ENCODE measurements around the gene TRABD2B. TPM values are rescaled to one million over a fixed set of nuclear protein-coding genes. Genes with fewer than 3 reads are reported as not detected.
A peak's percentile ranks its signal among the peaks of the same experiment; 100 is the strongest.

The TRABD2B gene
- total and polyA plus RNA-seq, 12 donors = 0.33 to 3.3 (median 0.83) TPM

DNA sequence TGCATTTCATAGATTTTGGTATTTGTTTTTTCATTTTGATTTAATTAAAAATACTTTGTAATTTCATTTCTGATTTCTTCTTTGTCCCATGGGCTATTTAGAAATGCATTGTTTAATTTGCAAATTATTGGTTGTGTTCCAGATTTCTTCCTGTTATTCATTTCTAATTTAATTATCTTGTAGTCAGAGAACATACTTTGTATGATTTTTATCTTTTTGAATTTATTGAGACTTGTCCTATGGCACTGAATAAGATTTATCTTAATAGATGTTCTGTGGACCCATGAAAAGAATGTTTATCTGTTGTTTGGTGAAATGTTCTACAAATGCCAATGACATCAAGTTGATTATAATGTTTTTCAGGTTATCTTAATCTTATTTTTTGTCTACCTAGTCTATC lies 16.1 kb upstream of the TRABD2B start:
- TF ChIP-seq POLR2A (IDR thresholded peaks at IDR 0.05) = no peak
- TF ChIP-seq, protein P1, sequence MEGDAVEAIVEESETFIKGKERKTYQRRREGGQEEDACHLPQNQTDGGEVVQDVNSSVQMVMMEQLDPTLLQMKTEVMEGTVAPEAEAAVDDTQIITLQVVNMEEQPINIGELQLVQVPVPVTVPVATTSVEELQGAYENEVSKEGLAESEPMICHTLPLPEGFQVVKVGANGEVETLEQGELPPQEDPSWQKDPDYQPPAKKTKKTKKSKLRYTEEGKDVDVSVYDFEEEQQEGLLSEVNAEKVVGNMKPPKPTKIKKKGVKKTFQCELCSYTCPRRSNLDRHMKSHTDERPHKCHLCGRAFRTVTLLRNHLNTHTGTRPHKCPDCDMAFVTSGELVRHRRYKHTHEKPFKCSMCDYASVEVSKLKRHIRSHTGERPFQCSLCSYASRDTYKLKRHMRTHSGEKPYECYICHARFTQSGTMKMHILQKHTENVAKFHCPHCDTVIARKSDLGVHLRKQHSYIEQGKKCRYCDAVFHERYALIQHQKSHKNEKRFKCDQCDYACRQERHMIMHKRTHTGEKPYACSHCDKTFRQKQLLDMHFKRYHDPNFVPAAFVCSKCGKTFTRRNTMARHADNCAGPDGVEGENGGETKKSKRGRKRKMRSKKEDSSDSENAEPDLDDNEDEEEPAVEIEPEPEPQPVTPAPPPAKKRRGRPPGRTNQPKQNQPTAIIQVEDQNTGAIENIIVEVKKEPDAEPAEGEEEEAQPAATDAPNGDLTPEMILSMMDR (IDR thresholded peaks at IDR 0.05) = no peak

DNA sequence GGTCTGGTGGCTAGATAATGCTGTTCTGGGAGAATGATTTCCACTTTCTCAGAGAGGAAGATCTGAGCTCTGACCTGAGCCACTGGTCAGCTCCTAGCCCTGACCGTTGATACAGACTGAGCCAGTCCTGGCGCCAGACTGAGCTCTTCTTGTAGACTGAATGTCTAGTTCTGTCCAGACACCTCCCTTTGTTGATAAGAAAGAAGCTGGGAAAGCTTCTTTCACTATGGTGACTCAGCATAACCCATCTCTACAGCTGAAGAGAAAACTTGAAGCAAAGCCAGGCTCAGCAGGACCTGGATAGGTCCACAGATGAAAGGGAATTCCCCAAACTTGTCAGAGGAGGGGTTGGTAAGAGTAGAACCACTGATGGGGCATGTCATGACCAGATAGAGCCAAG lies 9.9 kb upstream of the TRABD2B start:
- Histone ChIP-seq H3K36me3 (replicated peaks in 1 of 2) (no peaks in the 10 kb centered on the region), H3K27ac (no peak overlapping the region), H3K27me3 (no peaks in the 10 kb centered on the region), H3K4me1 (replicated peaks in 1 of 2) (no peaks in the 10 kb centered on the region), H3K4me3 (no peak overlapping the region), H3K9me3 (replicated peaks in 1 of 3) (no peaks in the 10 kb centered on the region)
- WGBS, 4 donors = 68 to 80% (median 72%) methylated on average over 2 of the region's 2 CpGs
- peak in 4 of 7 donors; percentile 20 to 45 (median 28) for DNase-seq
- intact Hi-C loops (cut with DNase I) = loop anchor here in 1 of 2 donors (10.0 kb wide), 1 partner anchor 48 kb away; no protein-coding TSS in a partner anchor
- no peak for TF ChIP-seq POLR2A (IDR thresholded peaks at IDR 0.05)
- TF ChIP-seq, protein P1 (IDR thresholded peaks at IDR 0.05) = no peak

More for the DNA sequence above, 16.1 kb upstream of the TRABD2B start:
- Histone ChIP-seq H3K27me3 (no peaks in the 10 kb centered on the region), H3K9me3 (replicated peaks in 1 of 3) (no peaks in the 10 kb centered on the region), H3K36me3 (replicated peaks in 1 of 2) (no peaks in the 10 kb centered on the region), H3K4me1 (replicated peaks in 1 of 2) (no peaks in the 10 kb centered on the region), H3K4me3 (no peak overlapping the region), H3K27ac (no peak overlapping the region)
- intact Hi-C loops (cut with DNase I) = no loop called here
- DNase-seq = no peak

DNA sequence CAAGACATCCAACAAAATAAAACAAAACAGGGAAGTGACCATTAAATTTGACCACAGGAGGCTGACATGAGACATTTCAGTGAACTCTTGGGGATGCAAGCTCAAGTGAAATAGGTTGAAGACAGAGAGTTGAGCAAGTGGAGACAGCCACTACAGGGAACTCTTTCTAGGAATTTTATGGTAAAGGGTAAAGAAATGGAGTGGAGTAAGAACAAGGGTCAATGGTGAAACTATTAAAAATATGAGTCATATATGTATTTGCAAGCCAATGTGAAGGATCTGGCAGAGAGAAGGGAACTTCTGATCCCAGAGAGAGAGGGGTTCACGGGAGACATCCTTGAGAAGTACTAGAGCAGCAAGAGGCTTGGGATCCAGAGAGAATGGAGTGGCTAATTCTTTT lies 9.1 kb upstream of the TRABD2B start:
- no peak overlapping the region for H3K4me3 ChIP-seq
- no peaks in the 10 kb centered on the region for H3K4me1 ChIP-seq (replicated peaks in 1 of 2)
- no peaks in the 10 kb centered on the region for H3K9me3 ChIP-seq (replicated peaks in 1 of 3)
- intact Hi-C loops (cut with DNase I) = loop anchor here in 1 of 2 donors (10.0 kb wide), 1 partner anchor 49 kb away; no protein-coding TSS in a partner anchor
- H3K27ac ChIP-seq = no peak overlapping the region
- no peaks in the 10 kb centered on the region for H3K27me3 ChIP-seq
- no peak for TF ChIP-seq POLR2A (IDR thresholded peaks at IDR 0.05)
- TF ChIP-seq, protein P1 (IDR thresholded peaks at IDR 0.05) = no peak
- DNase-seq = no peak
- H3K36me3 ChIP-seq (replicated peaks in 1 of 2) = no peaks in the 10 kb centered on the region
- WGBS, 4 donors = 72 to 76% (median 74%) methylated on average over 1 of the region's 1 CpG

DNA sequence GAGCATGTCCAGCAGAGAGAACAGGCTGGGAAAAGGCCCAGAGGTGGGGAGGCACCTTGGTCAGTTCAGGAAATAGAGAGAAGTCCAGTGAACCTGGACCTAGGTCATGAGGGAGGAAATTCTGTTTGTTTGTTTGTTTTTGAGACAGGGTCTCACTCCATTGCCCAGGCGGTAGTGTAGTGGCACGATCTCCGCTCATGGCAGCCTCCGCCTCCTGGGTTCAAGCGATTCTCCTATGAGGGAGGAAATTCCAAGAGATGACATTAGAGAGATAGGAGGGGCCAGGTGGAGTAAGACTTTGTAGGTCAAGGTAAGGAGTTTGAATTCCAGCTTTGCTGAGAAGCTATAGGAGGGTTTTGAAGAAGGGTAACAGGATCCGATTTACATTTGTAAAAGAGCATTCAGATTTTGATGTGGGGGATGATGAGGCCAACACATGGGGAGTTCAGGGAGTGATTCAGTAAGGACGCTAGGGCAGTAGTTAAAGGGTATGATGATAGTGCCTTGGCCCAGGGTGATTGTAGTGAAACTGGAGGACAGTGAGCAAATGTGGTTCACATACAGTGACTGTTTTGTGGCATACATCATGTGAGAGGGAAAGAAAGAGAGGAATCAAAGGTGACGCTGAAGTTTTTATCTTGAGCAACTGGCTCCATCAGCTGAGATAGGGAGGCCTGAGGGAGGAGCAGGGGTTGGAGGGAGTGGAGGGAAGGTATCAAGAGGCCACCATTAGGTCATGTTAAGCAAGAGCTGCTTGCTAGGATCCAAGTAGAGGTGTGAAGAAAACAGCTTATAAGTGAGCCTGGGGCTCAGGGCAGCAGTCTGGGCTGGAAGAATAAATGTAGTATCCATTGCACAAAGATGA lies 8.3 kb upstream of the TRABD2B start:
- TF ChIP-seq, protein P1 (IDR thresholded peaks at IDR 0.05) = no peak
- TF ChIP-seq POLR2A (IDR thresholded peaks at IDR 0.05) = no peak
- no peak overlapping the region for H3K27ac ChIP-seq
- intact Hi-C loops (cut with DNase I) = loop anchor here in 1 of 2 donors (10.0 kb wide), 1 partner anchor 49 kb away; no protein-coding TSS in a partner anchor
- no peaks in the 10 kb centered on the region for H3K4me1 ChIP-seq (replicated peaks in 1 of 2)
- WGBS, 4 donors = 89 to 93% (median 91%) methylated on average over 8 of the region's 8 CpGs
- no peaks in the 10 kb centered on the region for H3K27me3 ChIP-seq
- H3K36me3 ChIP-seq (replicated peaks in 1 of 2) = no peaks in the 10 kb centered on the region
- H3K9me3 ChIP-seq (replicated peaks in 1 of 3) = no peaks in the 10 kb centered on the region
- peak in 1 of 7 donors; percentile 7 for DNase-seq
- H3K4me3 ChIP-seq = no peak overlapping the region
